Measurements from ENCODE around the gene NKAIN2.
"Not testable (repeated sequence)": the region's sequence is repeated elsewhere in the genome, so short reads cannot be mapped to it uniquely, and the experiment has no call there.

The NKAIN2 gene

GRCh38 chr6:124356276-124356810 is 552.7 kb downstream of the NKAIN2 start:
- no peak for DNase-seq

- DNase-seq: no peak
Observed at GRCh38 chr6:124356811-124357210, 553.1 kb downstream of the NKAIN2 start.

GRCh38 chr6:124368131-124368530 is 564.5 kb downstream of the NKAIN2 start:
- no peak for DNase-seq

DNA sequence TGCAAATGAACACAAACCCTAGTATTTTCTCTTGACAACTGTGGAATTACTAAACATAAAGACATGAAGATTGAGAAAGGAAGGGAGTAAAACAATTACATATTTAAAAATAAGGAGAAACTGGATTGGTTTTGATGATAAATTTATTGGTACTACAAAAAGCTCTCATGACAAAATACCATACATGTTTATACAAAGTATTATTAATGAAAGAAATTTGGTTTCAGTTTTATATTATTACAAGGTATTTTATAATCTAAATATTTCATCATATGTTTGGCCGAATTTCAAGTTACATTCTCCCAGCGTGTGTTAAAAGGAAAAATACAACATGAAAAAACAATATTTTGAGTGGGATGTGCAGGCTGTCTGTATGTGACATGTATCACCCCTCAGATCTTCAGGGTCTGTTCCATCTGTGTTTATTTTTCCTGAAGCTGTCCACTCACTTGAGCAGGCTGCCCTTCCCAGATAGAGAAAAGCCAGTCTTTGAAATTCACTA is 568.4 kb downstream of the NKAIN2 start:
- no peak for DNase-seq

- DNase-seq: no peak
Observed at GRCh38 chr6:124373386-124373785, 569.7 kb downstream of the NKAIN2 start.

- peak; percentile 8 for DNase-seq
Observed at GRCh38 chr6:124389127-124389526, 585.5 kb downstream of the NKAIN2 start.

GRCh38 chr6:124393536-124393935 is 589.9 kb downstream of the NKAIN2 start:
- no peak for DNase-seq

DNA sequence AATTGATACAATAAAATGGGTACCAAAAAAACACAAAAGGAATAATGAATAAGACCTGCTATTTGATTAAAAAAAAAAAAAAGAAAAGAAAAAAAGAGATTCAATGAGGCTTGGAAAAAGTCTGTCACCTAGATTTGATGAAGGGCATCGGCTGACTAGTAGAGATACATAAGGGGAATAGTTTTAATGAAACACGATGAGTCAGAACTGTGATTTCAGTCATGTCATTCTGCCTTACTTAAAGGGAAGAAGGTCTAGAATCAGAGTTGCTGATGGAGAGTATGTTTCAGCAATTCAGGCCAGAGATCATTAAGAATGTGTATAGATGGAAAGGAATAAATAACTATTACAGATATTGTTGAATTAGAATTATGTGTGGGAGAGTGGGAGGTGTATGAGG is 592.7 kb downstream of the NKAIN2 start:
- DNase-seq: no peak

DNA sequence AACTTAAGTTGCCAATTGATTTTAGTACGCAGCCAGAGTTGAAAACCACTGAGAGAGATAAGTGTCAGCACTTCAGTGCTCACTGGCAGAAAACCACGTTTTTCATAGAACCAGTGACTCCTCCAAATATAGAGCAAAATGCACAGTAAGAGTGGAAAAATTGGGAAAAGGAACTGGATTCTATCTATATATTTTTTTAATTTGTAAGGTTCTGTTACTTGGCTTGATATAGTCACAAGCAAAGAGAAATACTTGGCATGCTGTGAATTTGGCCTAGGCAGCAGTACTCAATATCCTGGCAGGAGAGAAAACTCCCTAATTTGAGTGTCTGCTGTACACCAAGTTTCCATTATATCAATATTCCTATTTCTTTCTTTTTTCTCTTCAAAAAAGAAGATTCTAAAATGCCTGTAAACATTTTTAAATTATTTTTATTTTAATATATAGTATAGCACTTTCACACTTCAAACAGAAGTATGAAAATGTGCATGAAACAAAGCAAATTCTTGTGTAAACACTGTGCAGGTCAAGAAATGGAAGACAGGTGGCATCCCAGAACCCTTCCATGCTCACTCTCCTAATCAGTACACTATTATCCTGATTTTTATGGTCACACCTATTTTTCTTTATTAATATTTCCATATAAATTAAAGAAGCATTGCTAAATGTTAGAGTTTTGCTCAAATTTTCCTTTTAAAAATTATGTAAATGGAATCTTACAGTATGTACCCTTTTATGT is 596.8 kb downstream of the NKAIN2 start:
- peak; percentile 18 for DNase-seq

DNA sequence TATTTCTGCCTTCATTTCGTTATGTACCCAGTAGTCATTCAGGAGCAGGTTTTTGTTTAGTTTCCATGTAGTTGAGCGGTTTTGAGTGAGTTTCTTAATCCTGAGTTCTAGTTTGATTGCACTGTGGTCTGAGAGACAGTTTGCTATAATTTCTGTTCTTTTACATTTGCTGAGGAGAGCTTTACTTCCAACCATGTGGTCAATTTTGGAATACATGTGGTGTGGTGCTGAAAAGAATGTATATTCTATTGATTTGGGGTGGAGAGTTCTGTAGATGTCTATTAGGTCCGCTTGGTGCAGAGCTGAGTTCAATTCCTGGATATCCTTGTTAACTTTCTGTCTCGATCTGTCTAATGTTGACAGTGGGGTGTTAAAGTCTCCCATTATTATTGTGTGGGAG is 606.8 kb downstream of the NKAIN2 start:
- not testable (repeated sequence) for DNase-seq

GRCh38 chr6:124412657-124413056 is 609.0 kb downstream of the NKAIN2 start:
- DNase-seq: not testable (repeated sequence)

GRCh38 chr6:124420116-124420840 is 616.6 kb downstream of the NKAIN2 start:
- peak; percentile 77 for DNase-seq

DNA sequence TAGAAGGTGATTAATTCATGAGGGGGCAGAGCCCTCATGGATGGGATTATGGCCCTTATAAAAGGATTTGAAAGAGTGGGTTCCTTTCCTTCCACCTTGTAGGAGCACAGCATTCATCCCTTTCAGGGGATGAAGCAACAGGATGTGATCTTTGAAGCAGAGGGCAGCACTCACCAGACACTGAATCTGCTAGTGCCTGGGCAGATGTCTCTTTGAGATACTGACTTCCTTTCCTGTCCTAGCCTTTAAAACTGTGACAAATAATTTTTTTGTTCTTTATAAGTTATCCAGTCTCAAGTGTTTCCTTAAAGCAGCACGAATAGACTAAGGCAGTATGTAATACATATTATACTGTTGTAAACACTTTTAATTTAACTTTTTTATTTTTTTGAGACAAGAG is 620.0 kb downstream of the NKAIN2 start:
- peak; percentile 93 for DNase-seq

DNA sequence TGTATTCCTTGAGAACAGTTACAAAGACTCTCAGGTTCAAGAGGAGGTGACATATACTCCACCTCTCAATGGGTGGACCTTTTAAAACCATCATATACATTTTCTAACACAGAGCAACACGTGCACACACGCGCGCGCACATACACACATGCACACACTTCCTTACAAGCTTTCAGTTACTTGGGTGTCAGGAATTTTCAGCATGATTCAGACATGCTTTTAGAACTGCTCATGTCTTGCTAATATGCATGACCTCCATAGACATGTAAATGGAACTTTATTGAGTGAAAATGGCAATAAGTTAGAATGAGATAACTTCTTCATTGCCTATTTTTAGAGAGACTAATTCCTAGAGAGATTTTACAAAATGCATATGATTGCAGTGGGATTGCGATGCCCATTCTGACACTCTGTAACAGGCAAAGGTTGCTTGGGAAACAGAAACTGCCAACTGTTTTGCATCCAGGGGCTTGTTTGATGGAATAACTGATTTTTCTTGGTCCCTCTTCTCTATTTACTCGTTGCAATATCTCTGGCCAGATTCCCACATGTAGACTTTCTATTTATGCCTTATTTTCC is 627.2 kb downstream of the NKAIN2 start:
- DNase-seq: no peak

DNA sequence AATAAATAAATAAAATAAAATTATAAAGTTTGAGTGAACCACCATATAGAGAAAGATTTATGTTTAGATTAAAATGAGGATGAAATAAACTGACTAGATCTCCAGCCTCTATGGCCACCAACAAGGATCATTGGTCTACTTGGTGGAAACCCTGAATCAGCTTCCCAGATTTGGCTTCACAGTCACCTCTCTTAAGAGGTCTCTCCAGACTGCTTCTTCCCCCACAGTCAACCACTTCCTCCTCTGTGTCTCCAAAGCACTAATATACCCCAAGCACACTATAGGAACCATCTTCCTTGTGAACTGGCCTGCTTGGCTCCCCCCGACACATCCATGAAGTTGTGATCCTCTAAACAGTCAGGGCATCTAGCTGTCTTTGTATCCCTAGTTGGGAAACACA is 629.0 kb downstream of the NKAIN2 start:
- no peak for DNase-seq

DNA sequence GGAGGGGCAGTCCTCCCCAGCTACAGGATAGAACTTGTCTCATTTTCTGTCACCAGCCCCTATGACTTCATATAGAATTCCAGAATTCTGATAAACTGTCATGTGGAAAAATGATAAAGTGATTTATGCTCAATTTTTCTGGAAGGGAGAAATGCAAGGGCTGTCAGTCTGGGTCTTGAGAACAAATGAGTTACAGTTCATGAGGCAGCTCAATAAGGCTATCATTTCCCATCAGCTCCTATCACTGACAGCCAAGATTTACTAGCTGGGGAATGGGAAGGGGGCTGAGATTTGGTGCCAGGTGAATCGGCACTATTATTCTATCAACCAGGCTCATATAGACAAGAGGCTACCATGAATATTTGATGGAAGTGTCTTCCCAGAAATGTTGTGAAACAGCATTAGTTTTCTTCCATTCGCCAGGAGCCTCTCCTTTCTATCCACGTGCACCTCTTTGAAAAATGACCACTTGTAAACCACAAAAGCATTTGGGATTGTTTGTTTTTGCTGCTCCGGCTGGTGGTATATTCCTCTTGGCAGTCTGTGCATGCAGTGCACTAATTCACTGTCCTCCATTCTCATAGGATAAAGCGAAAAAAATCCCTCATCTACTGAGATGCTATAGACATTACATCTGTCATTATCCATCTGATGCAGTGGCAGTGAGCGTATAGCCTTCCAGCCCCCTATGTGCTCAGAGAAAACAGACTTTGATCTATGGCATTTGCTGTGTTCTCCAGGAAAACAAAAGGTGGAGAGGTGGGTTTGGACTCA is 629.9 kb downstream of the NKAIN2 start:
- no peak for DNase-seq

DNA sequence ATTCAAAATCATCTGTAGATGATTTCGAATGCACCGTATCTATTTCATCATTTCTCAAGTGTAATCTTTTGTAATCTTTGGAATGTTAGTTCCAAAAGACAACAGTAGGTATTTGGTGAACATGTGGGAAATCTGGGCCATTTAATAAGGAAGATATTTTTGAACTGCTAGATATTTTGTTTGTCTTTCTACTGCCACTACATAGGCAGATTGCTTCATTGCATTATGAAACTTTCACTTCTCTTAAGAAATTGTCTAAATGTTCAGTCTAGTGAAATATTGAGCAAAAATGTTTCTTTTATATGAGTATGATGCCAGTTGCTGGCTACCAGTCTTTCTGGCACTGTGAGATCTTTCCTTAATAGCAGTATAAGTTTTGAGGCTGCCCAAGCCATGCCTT is 630.8 kb downstream of the NKAIN2 start:
- DNase-seq: no peak

GRCh38 chr6:124436803-124437202 is 633.1 kb downstream of the NKAIN2 start:
- no peak for DNase-seq

GRCh38 chr6:124438546-124439065 is 634.9 kb downstream of the NKAIN2 start:
- no peak for DNase-seq

GRCh38 chr6:124441450-124441849 is 637.8 kb downstream of the NKAIN2 start:
- no peak for DNase-seq

DNA sequence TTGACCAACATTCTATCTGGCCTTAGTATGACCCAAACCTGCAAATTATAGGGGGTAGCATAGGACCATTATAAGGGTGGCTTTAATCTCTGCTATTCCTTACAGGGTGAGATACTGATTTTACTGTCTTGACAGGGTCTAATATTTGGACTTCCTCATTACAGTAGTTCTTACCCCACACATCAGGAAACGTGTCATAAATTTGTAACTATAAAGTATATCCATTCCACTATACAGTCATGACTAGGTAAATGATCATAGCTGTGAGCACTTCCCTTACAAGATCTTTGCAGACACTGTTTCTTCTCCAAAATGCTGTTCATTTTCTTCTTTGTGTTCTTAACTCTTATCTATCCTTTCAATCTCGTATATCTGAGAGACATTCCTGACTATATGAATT is 639.9 kb downstream of the NKAIN2 start:
- DNase-seq: no peak

- no peak for DNase-seq
Observed at GRCh38 chr6:124445581-124445980, 641.9 kb downstream of the NKAIN2 start.

GRCh38 chr6:124446961-124447360 is 643.3 kb downstream of the NKAIN2 start:
- no peak for DNase-seq

Data from NCI-H82 (cell line).